ENCODE results near the gene HS6ST2. TPM values are rescaled to one million over a fixed set of nuclear protein-coding genes. Genes with fewer than 3 reads are reported as not detected.

HS6ST2 gene
- total RNA-seq, 5 donors from 2014 or later (not counting 1 experiment from before 2014, with no cell fraction given) = not detected

DNA sequence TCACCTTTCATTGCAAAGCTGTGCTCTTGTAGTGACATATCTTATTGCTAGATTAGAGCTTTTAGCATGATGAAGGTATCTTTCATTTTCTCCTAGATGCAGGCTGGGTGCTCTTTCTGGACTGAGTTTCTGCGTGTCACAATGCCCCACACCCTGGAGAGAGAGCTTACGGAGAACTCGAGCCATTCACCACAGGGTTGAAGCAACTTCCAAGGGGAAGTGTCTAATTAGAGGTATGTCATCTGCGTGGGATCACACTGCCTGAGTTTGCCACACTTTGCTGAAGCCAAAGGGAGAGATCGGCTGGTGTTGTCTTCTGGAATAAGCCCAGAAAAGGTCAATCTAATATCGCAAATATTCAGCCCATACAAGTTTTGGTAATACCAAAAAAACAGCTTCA, 290.3 kb downstream of the HS6ST2 start:
- Mint-ChIP-seq H3K36me3 (no peaks in the 10 kb centered on the region), H3K27me3 (peaks cover 6 to 39% of the 10 kb centered on the region in 2 donors), H3K27ac (no peak overlapping the region), H3K4me3 (no peak overlapping the region), H3K4me1 (no peaks in the 10 kb centered on the region), H3K9me3 (no peaks in the 10 kb centered on the region)
- ATAC-seq (replicated peaks in 1 of 4) (no peak), DNase-seq (no peak)
- Histone ChIP-seq H3K27me3 (replicated peaks in 1 of 2; ENCODE audit: control insufficient read depth in 2 of 2, extremely low read depth in 1 of 2, insufficient read depth in 2 of 2, low read length in 1 of 2) (no peaks in the 10 kb centered on the region), H3K27ac (ENCODE audit: low read length) (no peak overlapping the region), H3K4me1 (ENCODE audit: control insufficient read depth in 1 of 2, extremely low read depth in 1 of 2, insufficient read depth in 2 of 2, low read length in 2 of 2) (no peaks in the 10 kb centered on the region), H3K4me3 (ENCODE audit: control insufficient read depth in 1 of 2, extremely low read depth in 1 of 2, low read length in 1 of 2) (no peak overlapping the region), H3K9me3 (no peaks in the 10 kb centered on the region), H3K36me3 (ENCODE audit: control insufficient read depth in 2 of 2, extremely low read depth in 1 of 2, insufficient read depth in 1 of 2, low read length in 1 of 2) (no peaks in the 10 kb centered on the region)
- CTCF ChIA-PET = no interaction called here
- POLR2A ChIA-PET = no interaction called here
- no CpG with 5 or more reads among the region's 6 CpGs for WGBS (ENCODE audit: insufficient coverage)

DNA sequence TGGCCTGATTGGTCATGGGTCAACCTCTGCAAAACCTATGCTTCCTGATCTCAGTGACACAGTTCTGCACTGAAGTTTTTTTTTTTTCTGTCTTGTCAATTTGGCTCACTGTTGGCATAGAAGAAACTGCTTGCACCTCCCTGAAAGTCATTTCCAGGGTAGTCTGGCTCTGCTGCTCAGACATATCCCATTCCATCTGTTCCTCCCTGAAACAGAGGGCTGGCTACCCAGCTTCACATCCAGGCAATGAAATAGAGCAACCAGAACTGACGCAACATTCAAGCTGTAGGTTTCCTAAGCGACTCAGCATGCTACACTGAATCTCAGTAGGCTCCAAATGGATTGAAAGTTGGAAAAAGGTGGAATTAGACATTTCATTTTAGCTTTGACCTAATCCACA, 292.8 kb downstream of the HS6ST2 start:
- no peak overlapping the region for H3K4me3 Mint-ChIP-seq
- no peaks in the 10 kb centered on the region for H3K4me1 ChIP-seq (ENCODE audit: control insufficient read depth in 1 of 2, extremely low read depth in 1 of 2, insufficient read depth in 2 of 2, low read length in 2 of 2)
- no peak overlapping the region for H3K4me3 ChIP-seq (ENCODE audit: control insufficient read depth in 1 of 2, extremely low read depth in 1 of 2, low read length in 1 of 2)
- no peaks in the 10 kb centered on the region for H3K36me3 Mint-ChIP-seq
- no peaks in the 10 kb centered on the region for H3K9me3 ChIP-seq
- peaks cover 7 to 44% of the 10 kb centered on the region in 2 donors for H3K27me3 Mint-ChIP-seq
- ATAC-seq (replicated peaks in 1 of 4) = no peak
- ChIA-PET CTCF (no interaction called here), POLR2A (no interaction called here)
- WGBS (ENCODE audit: insufficient coverage) = no CpG with 5 or more reads among the region's 2 CpGs
- no peaks in the 10 kb centered on the region for H3K9me3 Mint-ChIP-seq
- H3K27me3 ChIP-seq (replicated peaks in 1 of 2; ENCODE audit: control insufficient read depth in 2 of 2, extremely low read depth in 1 of 2, insufficient read depth in 2 of 2, low read length in 1 of 2) = no peaks in the 10 kb centered on the region
- no peak overlapping the region for H3K27ac ChIP-seq (ENCODE audit: low read length)
- H3K4me1 Mint-ChIP-seq = no peaks in the 10 kb centered on the region
- H3K27ac Mint-ChIP-seq = no peak overlapping the region
- no peak for DNase-seq
- H3K36me3 ChIP-seq (ENCODE audit: control insufficient read depth in 2 of 2, extremely low read depth in 1 of 2, insufficient read depth in 1 of 2, low read length in 1 of 2) = no peaks in the 10 kb centered on the region

DNA sequence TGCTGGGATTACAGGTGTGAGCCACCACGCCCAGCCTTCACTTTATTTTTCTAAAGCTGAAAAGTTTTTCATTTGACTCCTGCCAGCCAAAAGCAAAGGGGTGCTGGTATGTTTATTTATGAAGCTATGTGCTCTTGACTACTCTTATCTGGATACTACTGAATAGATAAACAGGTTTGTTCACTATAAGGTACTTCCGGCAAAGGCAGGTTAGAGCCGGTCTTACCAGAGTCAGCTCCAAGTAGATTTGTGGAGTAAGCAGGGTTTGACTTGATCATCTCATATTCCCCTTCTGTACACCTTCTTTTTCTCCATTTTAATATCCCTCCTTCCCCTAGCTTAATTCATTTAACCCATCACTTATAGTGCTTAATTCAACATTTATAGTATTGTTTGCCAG, 294.2 kb downstream of the HS6ST2 start:
- no peak for ATAC-seq (replicated peaks in 1 of 4)
- Mint-ChIP-seq H3K9me3 (no peaks in the 10 kb centered on the region), H3K4me1 (no peaks in the 10 kb centered on the region), H3K36me3 (no peaks in the 10 kb centered on the region), H3K27me3 (peaks cover 8 to 38% of the 10 kb centered on the region in 2 donors), H3K27ac (no peak overlapping the region), H3K4me3 (no peak overlapping the region)
- no peaks in the 10 kb centered on the region for H3K9me3 ChIP-seq
- no peaks in the 10 kb centered on the region for H3K4me1 ChIP-seq (ENCODE audit: control insufficient read depth in 1 of 2, extremely low read depth in 1 of 2, insufficient read depth in 2 of 2, low read length in 2 of 2)
- H3K36me3 ChIP-seq (ENCODE audit: control insufficient read depth in 2 of 2, extremely low read depth in 1 of 2, insufficient read depth in 1 of 2, low read length in 1 of 2) = no peaks in the 10 kb centered on the region
- DNase-seq = no peak
- POLR2A ChIA-PET = no interaction called here
- H3K27ac ChIP-seq (ENCODE audit: low read length) = no peak overlapping the region
- H3K27me3 ChIP-seq (replicated peaks in 1 of 2; ENCODE audit: control insufficient read depth in 2 of 2, extremely low read depth in 1 of 2, insufficient read depth in 2 of 2, low read length in 1 of 2) = peaks cover 0 to 2% of the 10 kb centered on the region in 2 experiments
- CTCF ChIA-PET = no interaction called here
- WGBS (ENCODE audit: insufficient coverage) = no CpG with 5 or more reads among the region's 3 CpGs
- H3K4me3 ChIP-seq (ENCODE audit: control insufficient read depth in 1 of 2, extremely low read depth in 1 of 2, low read length in 1 of 2) = no peak overlapping the region

DNA sequence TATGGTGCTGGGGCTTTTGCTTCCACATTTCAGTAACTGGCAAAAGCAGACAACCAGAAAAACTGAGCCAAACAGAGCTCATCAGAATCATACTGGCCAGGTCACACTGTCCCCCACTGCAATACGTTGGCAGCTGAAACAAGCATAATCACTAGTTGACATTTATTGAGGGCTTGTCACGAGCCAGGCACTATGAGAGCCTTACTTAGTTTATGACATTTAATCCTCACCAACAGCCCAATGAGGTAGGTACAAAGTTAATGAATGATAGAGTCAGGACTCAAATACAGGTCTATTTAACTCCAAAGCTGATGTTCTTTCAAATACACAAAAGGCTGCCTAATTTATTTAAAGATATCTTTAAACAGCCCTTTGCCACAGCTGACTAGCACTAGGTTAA, 295.6 kb downstream of the HS6ST2 start:
- CTCF ChIA-PET = no interaction called here
- no CpG with 5 or more reads among the region's 2 CpGs for WGBS (ENCODE audit: insufficient coverage)
- H3K4me1 ChIP-seq (ENCODE audit: control insufficient read depth in 1 of 2, extremely low read depth in 1 of 2, insufficient read depth in 2 of 2, low read length in 2 of 2) = no peaks in the 10 kb centered on the region

DNA sequence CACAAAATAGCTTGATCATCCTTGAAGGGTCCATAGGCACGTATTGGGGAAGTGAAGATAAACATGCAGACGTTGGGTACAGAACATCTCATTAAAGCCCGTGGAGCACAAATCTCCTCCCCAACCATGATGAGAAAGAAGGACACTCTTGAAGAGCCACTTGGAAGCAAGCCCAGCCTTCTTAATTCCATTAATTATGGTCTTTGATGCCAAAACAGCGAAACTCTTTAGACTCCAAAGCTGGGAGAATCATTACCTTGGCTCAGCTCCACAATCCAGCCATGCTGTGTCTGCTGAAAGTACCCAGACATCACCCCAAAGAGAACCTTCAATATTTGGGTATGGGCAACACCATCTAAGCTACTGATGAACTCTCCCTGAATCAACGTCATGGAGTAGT, 300.6 kb downstream of the HS6ST2 start:
- no peaks in the 10 kb centered on the region for H3K4me1 ChIP-seq (ENCODE audit: control insufficient read depth in 1 of 2, extremely low read depth in 1 of 2, insufficient read depth in 2 of 2, low read length in 2 of 2)
- no peak overlapping the region for H3K27ac ChIP-seq (ENCODE audit: low read length)
- no peak overlapping the region for H3K4me3 ChIP-seq (ENCODE audit: control insufficient read depth in 1 of 2, extremely low read depth in 1 of 2, low read length in 1 of 2)
- no peaks in the 10 kb centered on the region for H3K9me3 ChIP-seq
- Mint-ChIP-seq H3K36me3 (no peaks in the 10 kb centered on the region), H3K4me3 (no peak overlapping the region), H3K9me3 (no peaks in the 10 kb centered on the region), H3K27ac (no peak overlapping the region), H3K27me3 (peaks cover 5 to 41% of the 10 kb centered on the region in 2 donors), H3K4me1 (no peaks in the 10 kb centered on the region)
- ATAC-seq (replicated peaks in 1 of 4) = no peak
- ChIA-PET POLR2A (no interaction called here), CTCF (no interaction called here)
- no peaks in the 10 kb centered on the region for H3K36me3 ChIP-seq (ENCODE audit: control insufficient read depth in 2 of 2, extremely low read depth in 1 of 2, insufficient read depth in 1 of 2, low read length in 1 of 2)
- no peak for DNase-seq
- 40% methylated on average over 1 of the region's 5 CpGs for WGBS (ENCODE audit: insufficient coverage)
- H3K27me3 ChIP-seq (replicated peaks in 1 of 2; ENCODE audit: control insufficient read depth in 2 of 2, extremely low read depth in 1 of 2, insufficient read depth in 2 of 2, low read length in 1 of 2) = peaks cover 0 to 2% of the 10 kb centered on the region in 2 experiments

More for the DNA sequence above, 295.6 kb downstream of the HS6ST2 start:
- Histone ChIP-seq H3K4me3 (ENCODE audit: control insufficient read depth in 1 of 2, extremely low read depth in 1 of 2, low read length in 1 of 2) (no peak overlapping the region), H3K9me3 (no peaks in the 10 kb centered on the region), H3K36me3 (ENCODE audit: control insufficient read depth in 2 of 2, extremely low read depth in 1 of 2, insufficient read depth in 1 of 2, low read length in 1 of 2) (no peaks in the 10 kb centered on the region), H3K27ac (ENCODE audit: low read length) (no peak overlapping the region), H3K27me3 (replicated peaks in 1 of 2; ENCODE audit: control insufficient read depth in 2 of 2, extremely low read depth in 1 of 2, insufficient read depth in 2 of 2, low read length in 1 of 2) (peaks cover 0 to 2% of the 10 kb centered on the region in 2 experiments)
- no peaks in the 10 kb centered on the region for H3K9me3 Mint-ChIP-seq
- H3K27me3 Mint-ChIP-seq = peaks cover 5 to 33% of the 10 kb centered on the region in 2 donors
- H3K27ac Mint-ChIP-seq = no peak overlapping the region
- DNase-seq = no peak
- POLR2A ChIA-PET = no interaction called here
- no peaks in the 10 kb centered on the region for H3K4me1 Mint-ChIP-seq
- H3K36me3 Mint-ChIP-seq = no peaks in the 10 kb centered on the region
- no peak overlapping the region for H3K4me3 Mint-ChIP-seq
- no peak for ATAC-seq (replicated peaks in 1 of 4)

DNA sequence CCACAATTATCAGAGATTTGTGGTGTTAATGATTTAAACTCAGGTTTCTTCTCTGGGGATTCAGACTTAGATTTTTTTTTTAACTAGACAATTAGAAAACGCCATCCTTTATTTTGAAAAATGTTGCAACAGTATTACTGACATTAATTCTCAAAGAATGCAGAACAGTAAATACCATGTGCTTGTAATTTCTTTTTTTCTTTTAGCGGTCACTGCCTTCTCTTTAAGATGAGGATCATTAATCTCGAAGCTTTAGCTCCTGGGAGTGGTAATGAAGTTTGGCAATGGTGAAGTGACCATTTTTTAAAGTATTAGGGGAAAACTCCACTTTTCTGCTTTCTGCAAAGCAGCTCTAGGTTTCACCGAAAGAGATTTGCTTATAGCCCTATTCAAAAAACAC, 305.6 kb downstream of the HS6ST2 start:
- DNase-seq (no peak), ATAC-seq (replicated peaks in 1 of 4) (no peak)
- no peaks in the 10 kb centered on the region for H3K9me3 Mint-ChIP-seq
- Histone ChIP-seq H3K27me3 (replicated peaks in 1 of 2; ENCODE audit: control insufficient read depth in 2 of 2, extremely low read depth in 1 of 2, insufficient read depth in 2 of 2, low read length in 1 of 2) (peaks cover 0 to 6% of the 10 kb centered on the region in 2 experiments), H3K4me1 (ENCODE audit: control insufficient read depth in 1 of 2, extremely low read depth in 1 of 2, insufficient read depth in 2 of 2, low read length in 2 of 2) (no peaks in the 10 kb centered on the region), H3K27ac (ENCODE audit: low read length) (no peak overlapping the region), H3K9me3 (no peaks in the 10 kb centered on the region), H3K4me3 (ENCODE audit: control insufficient read depth in 1 of 2, extremely low read depth in 1 of 2, low read length in 1 of 2) (no peak overlapping the region), H3K36me3 (ENCODE audit: control insufficient read depth in 2 of 2, extremely low read depth in 1 of 2, insufficient read depth in 1 of 2, low read length in 1 of 2) (no peaks in the 10 kb centered on the region)
- no peak overlapping the region for H3K27ac Mint-ChIP-seq
- H3K27me3 Mint-ChIP-seq = peaks cover 0 to 29% of the 10 kb centered on the region in 2 donors
- no peak overlapping the region for H3K4me3 Mint-ChIP-seq
- CTCF ChIA-PET = no interaction called here
- WGBS (ENCODE audit: insufficient coverage) = no CpG with 5 or more reads among the region's 4 CpGs
- POLR2A ChIA-PET = interaction anchor here in 1 of 2 donors (0.6 kb wide), 1 partner anchor 644 kb away, joined by 3 read pairs; no protein-coding TSS in a partner anchor
- H3K36me3 Mint-ChIP-seq = no peaks in the 10 kb centered on the region
- no peaks in the 10 kb centered on the region for H3K4me1 Mint-ChIP-seq

DNA sequence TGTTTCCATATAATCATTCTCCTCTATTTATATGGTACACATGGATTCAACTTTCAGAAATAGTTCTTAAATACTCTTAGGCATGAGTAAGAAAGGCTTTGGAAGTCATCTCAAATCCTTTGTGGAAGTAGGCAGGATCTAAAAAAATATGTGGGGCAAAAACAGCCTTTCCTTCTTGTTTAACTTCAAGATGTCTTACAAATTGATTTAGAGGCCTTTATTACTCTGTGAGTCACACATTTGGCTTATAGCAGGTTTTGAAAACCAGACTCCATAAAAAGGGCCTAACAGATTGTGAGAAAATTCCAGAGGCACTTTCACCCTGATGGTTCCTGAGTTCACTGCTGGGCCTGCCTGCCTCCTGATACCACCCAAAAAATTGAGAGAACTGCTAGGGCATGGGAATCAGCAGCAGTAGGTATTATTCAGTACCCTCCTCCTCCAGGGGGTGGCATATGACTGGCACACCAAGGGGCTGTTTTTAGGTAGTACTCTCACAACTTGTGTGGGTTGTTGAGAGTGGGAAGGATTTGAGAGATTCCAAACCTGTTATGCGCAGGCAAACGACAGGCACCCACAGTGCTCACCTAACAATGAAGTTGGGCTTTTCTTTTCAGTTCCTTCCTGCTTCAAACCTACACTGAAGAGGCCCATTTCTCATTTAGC, 306.9 kb downstream of the HS6ST2 start:
- Mint-ChIP-seq H3K36me3 (no peaks in the 10 kb centered on the region), H3K4me3 (no peak overlapping the region), H3K27ac (no peak overlapping the region), H3K9me3 (no peaks in the 10 kb centered on the region), H3K27me3 (peaks cover 2 to 30% of the 10 kb centered on the region in 2 donors), H3K4me1 (no peaks in the 10 kb centered on the region)
- Histone ChIP-seq H3K36me3 (ENCODE audit: control insufficient read depth in 2 of 2, extremely low read depth in 1 of 2, insufficient read depth in 1 of 2, low read length in 1 of 2) (no peaks in the 10 kb centered on the region), H3K9me3 (no peaks in the 10 kb centered on the region), H3K27ac (ENCODE audit: low read length) (no peak overlapping the region), H3K4me3 (ENCODE audit: control insufficient read depth in 1 of 2, extremely low read depth in 1 of 2, low read length in 1 of 2) (no peak overlapping the region), H3K4me1 (ENCODE audit: control insufficient read depth in 1 of 2, extremely low read depth in 1 of 2, insufficient read depth in 2 of 2, low read length in 2 of 2) (no peaks in the 10 kb centered on the region), H3K27me3 (replicated peaks in 1 of 2; ENCODE audit: control insufficient read depth in 2 of 2, extremely low read depth in 1 of 2, insufficient read depth in 2 of 2, low read length in 1 of 2) (peaks cover 0 to 6% of the 10 kb centered on the region in 2 experiments)
- ChIA-PET POLR2A (no interaction called here), CTCF (no interaction called here)
- ATAC-seq (replicated peaks in 1 of 4) = no peak
- DNase-seq = no peak
- WGBS (ENCODE audit: insufficient coverage) = no CpG with 5 or more reads among the region's 2 CpGs
